SK-N-MC (cell line): ENCODE data around the gene SATB2.

ENCODE experiments used
- DNase-seq: peaks from one replicate; pipeline ENCODE4 v3.0.0-alpha.2; 2011; ENCODE audit warnings: low read depth, low spot score
- H3K27ac ChIP-seq: fragments of 200-600 bp; sonication (generic); 2 replicates; pipeline ENCODE4 v1.5.1; 2016; ENCODE audit warnings: mixed run types
- H3K36me3 ChIP-seq: fragments of 200-600 bp; sonication (generic); 2 replicates; pipeline ENCODE4 v1.6.1; 2017; ENCODE audit warnings: antibody characterized with exemption, low read length, mixed read lengths; ENCODE audit not compliant: insufficient read depth
- H3K4me3 ChIP-seq: fragments of 200-600 bp; sonication (generic); 2 replicates; pipeline ENCODE4 v1.5.1; 2016
- H3K9ac ChIP-seq: fragments of 200-600 bp; sonication (generic); 2 replicates; pipeline ENCODE4 v1.8.0; 2017; ENCODE audit warnings: mixed run types, mixed read lengths; ENCODE audit not compliant: insufficient read length
- H3K9me3 ChIP-seq: fragments of 200-600 bp; sonication (generic); 2 replicates; pipeline ENCODE4 v1.6.1; 2017; ENCODE audit warnings: low read depth, mild to moderate bottlenecking, antibody characterized with exemption, low read length, moderate library complexity, mixed read lengths
- EZH2 ChIP-seq: fragments of 200-600 bp; sonication (generic); IDR thresholded peaks from one replicate; pipeline ENCODE4 v1.6.1; 2017; ENCODE audit warnings: antibody characterized with exemption
- FOXP2 ChIP-seq: optimal IDR thresholded peaks from 2 replicates; pipeline ENCODE3; 2011; ENCODE audit warnings: mild to moderate bottlenecking, moderate library complexity; ENCODE audit not compliant: insufficient read depth; ENCODE audit errors: extremely low read length, control extremely low read depth
- POLR2AphosphoS5 ChIP-seq: IDR thresholded peaks from 2 replicates; pipeline ENCODE4 v1.6.1; 2012; ENCODE audit warnings: mild to moderate bottlenecking, low read depth, low read length, borderline replicate concordance

The SATB2 gene

GRCh38 chr2:199468561-199469513 lies 11.1 kb upstream of the SATB2 start:
- TF ChIP-seq POLR2AphosphoS5 (no peak), FOXP2 (no peak), EZH2 (no peak)
- no peak overlapping the region for H3K9ac ChIP-seq
- DNase-seq: no peak
- H3K27ac ChIP-seq: no peak overlapping the region
- no peaks in the 10 kb centered on the region for H3K36me3 ChIP-seq
- no peaks in the 10 kb centered on the region for H3K9me3 ChIP-seq
- no peak overlapping the region for H3K4me3 ChIP-seq

DNA sequence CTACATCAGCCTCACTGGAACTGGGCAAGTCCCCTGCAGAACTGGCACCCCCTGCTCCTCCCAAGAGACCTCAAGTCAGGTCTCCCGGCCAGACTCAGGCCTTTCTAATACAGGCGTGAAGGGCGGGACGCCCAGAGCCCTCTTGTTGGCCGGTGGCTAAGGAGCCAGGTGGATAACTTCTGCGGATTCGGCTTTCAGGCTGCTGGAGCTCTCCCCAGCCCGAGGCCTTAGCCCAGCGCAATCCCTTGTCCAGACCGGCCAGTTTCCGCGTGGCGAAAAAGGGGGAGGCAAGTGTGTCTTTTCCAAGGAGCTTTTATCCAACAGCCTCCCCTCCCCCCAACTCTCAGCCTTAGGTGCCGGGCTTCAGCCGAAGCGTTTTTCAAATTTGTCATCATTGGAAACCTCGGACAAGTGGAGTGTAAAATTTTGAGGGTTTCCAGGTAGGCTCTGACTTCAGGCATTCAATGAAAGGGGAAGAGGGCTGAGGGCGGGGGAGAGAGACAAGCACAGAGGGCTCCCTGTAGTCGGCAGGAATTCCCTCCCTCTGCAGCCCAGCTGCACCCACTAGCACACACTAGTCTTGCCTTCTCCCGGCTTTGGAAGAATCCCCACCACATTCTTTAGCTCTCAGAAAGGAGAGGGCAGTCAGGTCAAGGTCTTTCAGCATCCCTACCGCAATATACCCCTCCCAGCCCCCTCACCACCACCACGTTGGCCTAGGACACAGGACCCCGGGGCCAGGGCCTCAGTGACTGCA lies 9.5 kb upstream of the SATB2 start:
- Histone ChIP-seq H3K4me3 (no peak overlapping the region), H3K9ac (no peak overlapping the region), H3K36me3 (no peaks in the 10 kb centered on the region), H3K27ac (no peak overlapping the region), H3K9me3 (no peaks in the 10 kb centered on the region)
- TF ChIP-seq EZH2: no peak
- no peak for TF ChIP-seq POLR2AphosphoS5
- TF ChIP-seq FOXP2: no peak
- DNase-seq: no peak

GRCh38 chr2:199466692-199467065 lies 8.9 kb upstream of the SATB2 start:
- DNase-seq: no peak
- Histone ChIP-seq H3K9ac (no peak overlapping the region), H3K27ac (no peak overlapping the region), H3K4me3 (no peak overlapping the region), H3K36me3 (no peaks in the 10 kb centered on the region), H3K9me3 (no peaks in the 10 kb centered on the region)
- TF ChIP-seq FOXP2: no peak
- no peak for TF ChIP-seq EZH2
- TF ChIP-seq POLR2AphosphoS5: no peak

GRCh38 chr2:199465988-199466691 lies 8.4 kb upstream of the SATB2 start:
- no peak overlapping the region for H3K4me3 ChIP-seq
- no peak for TF ChIP-seq POLR2AphosphoS5
- TF ChIP-seq FOXP2: no peak
- no peak for TF ChIP-seq EZH2
- H3K9ac ChIP-seq: no peak overlapping the region

DNA sequence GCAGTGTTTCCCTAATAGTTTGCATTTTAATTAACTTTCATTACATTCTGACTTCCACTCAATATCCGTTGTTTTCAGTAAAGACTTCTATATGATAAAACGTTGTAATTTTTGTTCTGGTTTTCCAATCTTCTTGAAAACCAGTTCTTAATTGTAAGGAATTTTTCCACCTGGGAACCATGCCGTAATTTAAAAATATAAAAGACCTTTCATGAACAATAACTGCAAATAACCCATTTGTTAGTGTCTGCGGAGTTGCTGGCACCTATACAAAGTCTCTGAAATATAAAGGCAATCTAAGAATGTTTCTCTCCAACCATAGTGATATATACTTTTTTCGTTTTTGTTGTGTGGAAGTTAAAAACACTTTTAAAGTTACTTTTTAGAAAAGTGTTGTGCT lies 7.7 kb upstream of the SATB2 start:
- DNase-seq: no peak
- H3K9me3 ChIP-seq: no peaks in the 10 kb centered on the region

More at GRCh38 chr2:199465988-199466691, 8.4 kb upstream of the SATB2 start:
- DNase-seq: no peak
- Histone ChIP-seq H3K9me3 (no peaks in the 10 kb centered on the region), H3K27ac (no peak overlapping the region), H3K36me3 (no peaks in the 10 kb centered on the region)

DNA sequence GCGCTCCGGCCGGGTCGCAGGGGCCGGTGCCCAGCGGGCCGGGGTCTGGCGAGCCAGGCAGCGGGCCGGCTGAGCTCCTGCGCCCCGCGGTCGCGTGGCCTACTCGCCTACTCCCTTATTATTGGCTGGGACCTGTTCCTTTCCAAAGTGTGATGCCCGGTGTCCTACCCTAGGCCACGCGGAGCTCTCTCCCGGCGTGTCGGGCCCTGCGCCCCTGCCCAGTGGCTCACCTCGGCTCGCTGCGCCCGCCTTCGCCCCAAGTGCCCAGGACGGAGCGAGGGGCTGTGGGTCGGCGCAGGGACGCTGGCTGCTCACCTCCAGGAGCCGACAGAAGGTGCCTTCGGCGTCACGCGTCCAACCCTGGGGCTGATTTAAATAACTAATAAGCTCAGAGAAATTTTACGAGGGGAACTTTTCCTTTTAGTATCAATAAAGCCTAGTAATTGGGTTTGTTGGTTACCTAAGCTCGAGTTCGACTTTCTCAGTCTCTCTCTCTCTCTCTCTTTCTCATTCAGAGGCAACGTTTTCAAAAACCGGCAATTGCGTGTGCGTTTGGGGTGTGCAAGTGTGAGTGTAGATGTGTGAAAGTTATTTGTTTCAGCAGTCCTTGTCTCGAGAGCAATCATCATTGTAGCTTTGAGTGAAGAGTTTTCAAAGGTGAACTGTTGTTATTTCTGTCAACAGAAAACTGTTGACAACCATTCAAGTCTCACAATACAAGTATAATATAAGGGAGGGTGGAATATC lies 7.0 kb upstream of the SATB2 start:
- Histone ChIP-seq H3K9ac (no peak overlapping the region), H3K9me3 (no peaks in the 10 kb centered on the region), H3K4me3 (peak overlapping the region; percentile 82), H3K36me3 (no peaks in the 10 kb centered on the region), H3K27ac (no peak overlapping the region)
- TF ChIP-seq FOXP2 (no peak), POLR2AphosphoS5 (no peak), EZH2 (peak; percentile 28)
- DNase-seq: no peak

More for the DNA sequence above, 7.7 kb upstream of the SATB2 start:
- H3K27ac ChIP-seq: no peak overlapping the region
- H3K36me3 ChIP-seq: no peaks in the 10 kb centered on the region
- H3K9ac ChIP-seq: no peak overlapping the region
- TF ChIP-seq FOXP2 (no peak), POLR2AphosphoS5 (no peak), EZH2 (no peak)
- H3K4me3 ChIP-seq: no peak overlapping the region

DNA sequence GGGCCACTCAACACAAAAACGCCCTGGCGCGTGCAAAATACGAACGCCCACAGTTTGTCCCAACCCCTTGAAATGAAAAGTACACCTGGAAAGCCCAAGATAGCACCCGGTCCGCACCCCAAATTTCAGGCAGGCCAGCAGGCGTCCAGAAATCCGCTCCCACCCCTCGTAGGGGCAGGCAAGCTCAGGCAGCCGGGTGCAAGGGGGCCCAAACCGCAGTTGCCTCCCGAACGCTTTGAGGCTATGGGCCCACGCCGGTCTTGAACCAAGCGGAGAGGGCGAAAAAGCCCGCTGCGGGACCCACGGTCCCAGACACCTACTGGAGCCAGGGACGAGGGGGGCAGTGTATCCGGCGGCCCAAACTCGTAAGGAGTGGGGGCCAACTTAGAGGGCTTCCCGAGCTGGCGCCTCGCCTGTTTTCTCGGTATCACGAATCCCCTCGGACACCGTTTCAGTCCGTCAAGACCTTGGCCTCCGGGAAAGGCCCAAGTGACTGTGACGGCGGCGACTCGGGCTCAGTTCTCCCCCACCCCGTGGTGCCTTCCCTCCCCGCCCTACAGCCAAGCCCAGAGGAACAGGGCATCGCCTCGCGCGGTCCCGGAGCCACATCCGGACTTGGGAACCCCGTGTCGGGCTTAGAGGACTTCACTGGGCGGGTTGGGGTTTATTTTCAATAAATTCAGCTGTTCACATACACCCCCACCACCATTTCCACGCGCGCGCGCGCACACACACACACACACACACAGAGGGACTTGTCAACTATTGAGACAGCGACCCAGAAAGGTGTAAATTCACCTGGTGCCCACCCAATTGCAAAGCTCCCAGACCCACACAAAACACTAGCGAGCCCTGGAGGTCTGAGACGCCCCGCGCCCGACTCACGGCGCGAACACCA lies 6.2 kb upstream of the SATB2 start:
- no peak overlapping the region for H3K27ac ChIP-seq
- no peaks in the 10 kb centered on the region for H3K36me3 ChIP-seq
- TF ChIP-seq FOXP2 (no peak), EZH2 (peak; percentile 13), POLR2AphosphoS5 (no peak)
- no peaks in the 10 kb centered on the region for H3K9me3 ChIP-seq
- no peak for DNase-seq
- no peak overlapping the region for H3K9ac ChIP-seq
- peak overlapping the region; percentile 82 for H3K4me3 ChIP-seq
